Esophagus muscularis mucosa (tissue), 3 donors: Measurements from ENCODE around the gene PCDHGA6.

Experiments
- POLR2A ChIP-seq: fragments of 450-650 bp; IDR thresholded peaks from one replicate; pipeline ENCODE4 v1.6.1; 2017; ENCODE audit warnings: antibody characterized with exemption, moderate library complexity, mild to moderate bottlenecking, low read depth
- POLR2AphosphoS5 ChIP-seq, 2 donors: sonication (generic); formaldehyde crosslinking; IDR thresholded peaks; one replicate each; pipeline ENCODE4 v1.6.1; 2017; ENCODE audit warnings: antibody characterized with exemption in 2 of 2
- TF ChIP-seq, protein P1 (sequence below), 3 experiments: fragments of 200-600 bp in 2 of 3; fragments of 450-650 bp in 1 of 3; sonication (generic) in 2 of 3; IDR thresholded peaks; one replicate each; pipeline ENCODE4 v1.5.1; 2017 to 2019; ENCODE audit warnings: antibody characterized with exemption in 3 of 3, mild to moderate bottlenecking in 2 of 3, moderate library complexity in 1 of 3

DNA sequence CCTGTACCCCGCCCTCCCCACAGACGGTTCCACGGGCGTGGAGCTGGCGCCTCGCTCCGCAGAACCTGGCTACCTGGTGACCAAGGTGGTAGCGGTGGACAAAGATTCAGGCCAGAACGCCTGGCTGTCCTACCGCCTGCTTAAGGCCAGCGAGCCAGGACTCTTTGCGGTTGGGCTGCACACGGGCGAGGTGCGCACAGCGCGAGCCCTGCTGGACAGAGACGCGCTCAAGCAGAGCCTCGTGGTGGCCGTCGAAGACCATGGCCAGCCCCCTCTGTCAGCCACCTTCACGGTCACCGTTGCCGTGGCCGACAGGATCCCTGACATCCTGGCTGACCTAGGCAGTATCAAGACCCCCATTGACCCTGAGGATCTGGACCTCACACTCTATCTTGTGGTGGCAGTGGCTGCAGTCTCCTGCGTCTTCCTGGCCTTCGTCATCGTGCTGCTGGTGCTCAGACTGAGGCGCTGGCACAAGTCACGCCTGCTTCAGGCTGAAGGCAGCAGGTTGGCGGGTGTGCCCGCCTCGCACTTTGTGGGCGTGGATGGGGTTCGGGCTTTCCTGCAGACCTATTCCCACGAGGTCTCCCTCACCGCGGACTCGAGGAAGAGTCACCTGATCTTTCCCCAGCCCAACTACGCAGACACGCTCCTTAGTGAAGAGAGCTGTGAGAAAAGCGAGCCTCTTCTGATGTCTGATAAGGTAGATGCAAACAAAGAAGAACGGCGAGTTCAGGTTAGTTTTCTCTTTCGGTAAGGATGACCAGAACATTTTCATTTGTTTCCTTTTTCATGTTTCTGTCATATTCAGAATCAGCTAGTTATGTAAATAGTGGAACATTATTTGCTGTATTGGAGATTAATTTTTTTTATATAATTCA, 7.4 kb upstream of the PCDHGA6 start:
- TF ChIP-seq, protein P1, sequence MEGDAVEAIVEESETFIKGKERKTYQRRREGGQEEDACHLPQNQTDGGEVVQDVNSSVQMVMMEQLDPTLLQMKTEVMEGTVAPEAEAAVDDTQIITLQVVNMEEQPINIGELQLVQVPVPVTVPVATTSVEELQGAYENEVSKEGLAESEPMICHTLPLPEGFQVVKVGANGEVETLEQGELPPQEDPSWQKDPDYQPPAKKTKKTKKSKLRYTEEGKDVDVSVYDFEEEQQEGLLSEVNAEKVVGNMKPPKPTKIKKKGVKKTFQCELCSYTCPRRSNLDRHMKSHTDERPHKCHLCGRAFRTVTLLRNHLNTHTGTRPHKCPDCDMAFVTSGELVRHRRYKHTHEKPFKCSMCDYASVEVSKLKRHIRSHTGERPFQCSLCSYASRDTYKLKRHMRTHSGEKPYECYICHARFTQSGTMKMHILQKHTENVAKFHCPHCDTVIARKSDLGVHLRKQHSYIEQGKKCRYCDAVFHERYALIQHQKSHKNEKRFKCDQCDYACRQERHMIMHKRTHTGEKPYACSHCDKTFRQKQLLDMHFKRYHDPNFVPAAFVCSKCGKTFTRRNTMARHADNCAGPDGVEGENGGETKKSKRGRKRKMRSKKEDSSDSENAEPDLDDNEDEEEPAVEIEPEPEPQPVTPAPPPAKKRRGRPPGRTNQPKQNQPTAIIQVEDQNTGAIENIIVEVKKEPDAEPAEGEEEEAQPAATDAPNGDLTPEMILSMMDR (IDR thresholded peaks at IDR 0.05), result no peak
- no peak for TF ChIP-seq POLR2A
- TF ChIP-seq POLR2AphosphoS5 (IDR thresholded peaks at IDR 0.05), result no peak
